DOHH2 (cell line): ENCODE data around the gene CDC42SE2.
A peak's percentile ranks its signal among the peaks of the same experiment; 100 is the strongest.

Experiments
- H3F3A ChIP-seq: fragments of 200-600 bp; sonication (generic), shearing (Covaris generic); 2 replicates; pipeline ENCODE4 v1.6.0; 2016; ENCODE audit warnings: antibody characterized with exemption, mild to moderate bottlenecking; ENCODE audit not compliant: control insufficient read depth, insufficient read depth
- H3K27ac ChIP-seq: fragments of 200-600 bp; sonication (generic); 2 replicates; pipeline ENCODE4 v1.5.1; 2014; ENCODE audit warnings: low read depth, mild to moderate bottlenecking, low read length, moderate library complexity
- H3K27me3 ChIP-seq: fragments of 200-600 bp; sonication (generic); 2 replicates; pipeline ENCODE4 v1.6.1; 2014; ENCODE audit warnings: mild to moderate bottlenecking, low read length, mixed read lengths; ENCODE audit not compliant: control insufficient read depth
- H3K36me3 ChIP-seq: fragments of 200-600 bp; sonication (generic); 2 replicates; pipeline ENCODE4 v1.6.1; 2014; ENCODE audit warnings: mild to moderate bottlenecking, low read length, moderate library complexity, mixed read lengths; ENCODE audit not compliant: control insufficient read depth
- H3K4me1 ChIP-seq: fragments of 200-600 bp; sonication (generic); 2 replicates; pipeline ENCODE4 v1.6.1; 2014; ENCODE audit warnings: mild to moderate bottlenecking, low read length, mixed read lengths; ENCODE audit not compliant: control insufficient read depth
- H3K4me2 ChIP-seq: fragments of 200-600 bp; sonication (generic); 2 replicates; pipeline ENCODE4 v1.6.0; 2014; ENCODE audit warnings: mild to moderate bottlenecking, low read length, moderate library complexity
- H3K4me3 ChIP-seq: fragments of 200-600 bp; sonication (generic); 2 replicates; pipeline ENCODE4 v1.5.1; 2014; ENCODE audit warnings: mild to moderate bottlenecking, low read length, mixed read lengths
- H3K79me2 ChIP-seq: fragments of 200-600 bp; sonication (generic); 2 replicates; pipeline ENCODE4 v1.6.1; 2014; ENCODE audit warnings: mild to moderate bottlenecking, low read length, mixed read lengths; ENCODE audit not compliant: control insufficient read depth
- H3K9me2 ChIP-seq: fragments of 200-600 bp; sonication (generic); replicated peaks from 2 replicates; pipeline ENCODE4 v1.6.1; 2014; ENCODE audit warnings: mild to moderate bottlenecking, low read length, mixed read lengths; ENCODE audit not compliant: control insufficient read depth
- H3K9me3 ChIP-seq: fragments of 200-600 bp; sonication (generic); 2 replicates; pipeline ENCODE4 v1.6.1; 2014; ENCODE audit warnings: antibody characterized with exemption, low read length, mixed read lengths; ENCODE audit not compliant: control insufficient read depth, insufficient read depth
- H4K20me1 ChIP-seq: fragments of 200-600 bp; sonication (generic); 2 replicates; pipeline ENCODE4 v1.6.0; 2014; ENCODE audit warnings: low read depth, mild to moderate bottlenecking, antibody characterized with exemption, low read length, moderate library complexity; ENCODE audit not compliant: control insufficient read depth, insufficient read depth
- EZH2phosphoT487 ChIP-seq: fragments of 200-600 bp; sonication (generic); IDR thresholded peaks from 2 replicates; pipeline ENCODE4 v1.6.1; 2017; ENCODE audit warnings: borderline replicate concordance, mild to moderate bottlenecking, antibody characterized with exemption, low read length, moderate library complexity, mixed read lengths
- TF ChIP-seq, protein P1 (sequence below): fragments of 200-600 bp; sonication (generic); IDR thresholded peaks from one replicate; pipeline ENCODE4 v1.5.1; 2014; ENCODE audit warnings: antibody characterized with exemption, mild to moderate bottlenecking, low read depth, low read length; ENCODE audit not compliant: poor library complexity, severe bottlenecking

Gene CDC42SE2

DNA sequence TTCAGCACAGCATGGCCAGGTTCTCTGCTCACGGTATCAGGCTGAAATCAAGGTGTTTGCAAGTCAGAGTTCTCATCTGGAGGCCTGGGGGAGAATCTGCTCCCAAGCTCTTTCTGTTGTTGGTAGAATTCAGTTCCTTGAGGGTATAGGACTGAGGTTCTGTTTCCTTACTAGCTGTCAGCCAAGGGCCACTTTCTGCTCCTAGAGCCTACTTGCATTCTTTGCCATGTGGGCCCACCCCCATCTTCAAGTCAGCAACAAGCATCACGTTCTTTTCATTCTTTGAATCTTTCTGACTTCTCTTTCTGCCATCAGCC lies 7.4 kb upstream of the CDC42SE2 start:
- H4K20me1 ChIP-seq: no peaks in the 10 kb centered on the region
- H3F3A ChIP-seq: peaks cover 19% of the 10 kb centered on the region
- no peaks in the 10 kb centered on the region for H3K27me3 ChIP-seq
- H3K9me2 ChIP-seq: no peaks in the 10 kb centered on the region
- peak overlapping the region; percentile 57 for H3K4me2 ChIP-seq
- H3K4me1 ChIP-seq: peaks cover 63% of the 10 kb centered on the region
- 0 out of 2 replicates have a peak overlapping the region, but pooled peaks have one; percentile 9 for H3K27ac ChIP-seq
- peaks cover 10% of the 10 kb centered on the region for H3K79me2 ChIP-seq
- H3K36me3 ChIP-seq: peaks cover 26% of the 10 kb centered on the region
- H3K4me3 ChIP-seq: peak overlapping the region; percentile 35; the same call in 1 of the 2 replicates
- TF ChIP-seq EZH2phosphoT487: no peak
- TF ChIP-seq, protein P1, sequence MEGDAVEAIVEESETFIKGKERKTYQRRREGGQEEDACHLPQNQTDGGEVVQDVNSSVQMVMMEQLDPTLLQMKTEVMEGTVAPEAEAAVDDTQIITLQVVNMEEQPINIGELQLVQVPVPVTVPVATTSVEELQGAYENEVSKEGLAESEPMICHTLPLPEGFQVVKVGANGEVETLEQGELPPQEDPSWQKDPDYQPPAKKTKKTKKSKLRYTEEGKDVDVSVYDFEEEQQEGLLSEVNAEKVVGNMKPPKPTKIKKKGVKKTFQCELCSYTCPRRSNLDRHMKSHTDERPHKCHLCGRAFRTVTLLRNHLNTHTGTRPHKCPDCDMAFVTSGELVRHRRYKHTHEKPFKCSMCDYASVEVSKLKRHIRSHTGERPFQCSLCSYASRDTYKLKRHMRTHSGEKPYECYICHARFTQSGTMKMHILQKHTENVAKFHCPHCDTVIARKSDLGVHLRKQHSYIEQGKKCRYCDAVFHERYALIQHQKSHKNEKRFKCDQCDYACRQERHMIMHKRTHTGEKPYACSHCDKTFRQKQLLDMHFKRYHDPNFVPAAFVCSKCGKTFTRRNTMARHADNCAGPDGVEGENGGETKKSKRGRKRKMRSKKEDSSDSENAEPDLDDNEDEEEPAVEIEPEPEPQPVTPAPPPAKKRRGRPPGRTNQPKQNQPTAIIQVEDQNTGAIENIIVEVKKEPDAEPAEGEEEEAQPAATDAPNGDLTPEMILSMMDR: no peak
- no peaks in the 10 kb centered on the region for H3K9me3 ChIP-seq

DNA sequence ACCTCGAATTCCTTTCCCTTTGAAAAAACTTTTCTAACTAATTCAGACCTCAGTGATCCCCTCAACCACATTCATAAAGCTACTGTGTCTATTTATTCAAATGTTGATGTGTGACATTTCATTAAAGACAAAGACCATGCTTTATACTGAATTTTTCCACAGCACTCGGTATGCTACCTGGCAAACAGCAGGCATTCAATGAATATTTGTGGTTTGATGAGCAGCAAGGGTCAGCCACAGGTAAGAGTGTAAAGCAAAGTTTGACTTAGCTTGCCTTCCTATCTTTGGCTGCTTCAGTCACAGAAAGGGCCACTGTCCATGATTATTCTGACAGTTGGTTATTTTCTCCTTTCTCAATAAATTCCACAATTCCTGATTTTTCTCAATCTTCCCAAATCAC lies 5.1 kb upstream of the CDC42SE2 start:
- Histone ChIP-seq H3K27ac (no peak overlapping the region), H3K4me1 (peaks cover 57% of the 10 kb centered on the region), H3K27me3 (no peaks in the 10 kb centered on the region), H3K4me2 (no peak overlapping the region), H3F3A (peaks cover 25% of the 10 kb centered on the region), H3K79me2 (peaks cover 14% of the 10 kb centered on the region), H3K9me2 (no peaks in the 10 kb centered on the region), H3K4me3 (no peak overlapping the region), H4K20me1 (no peaks in the 10 kb centered on the region), H3K36me3 (peaks cover 29% of the 10 kb centered on the region), H3K9me3 (no peaks in the 10 kb centered on the region)
- TF ChIP-seq, protein P1: no peak
- no peak for TF ChIP-seq EZH2phosphoT487

DNA sequence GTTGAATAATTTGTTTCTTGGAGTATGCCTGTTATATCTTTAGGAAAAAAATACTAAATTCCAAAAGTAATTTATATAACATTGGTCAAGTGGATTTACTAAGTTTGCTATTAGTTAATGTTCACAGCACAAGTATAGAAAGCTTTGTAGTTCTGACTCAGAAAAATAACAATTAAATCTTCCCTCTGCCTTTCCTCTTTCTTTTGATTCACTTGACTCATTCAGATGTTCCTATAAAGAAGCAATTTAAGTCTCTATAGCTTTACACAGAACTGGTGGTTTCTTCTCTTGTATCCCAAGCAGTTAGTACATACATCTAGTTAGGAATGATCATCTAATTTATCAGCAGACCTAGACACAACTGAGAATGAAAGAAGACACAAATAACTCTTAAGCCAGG lies 4.5 kb upstream of the CDC42SE2 start:
- Histone ChIP-seq H3K9me2 (no peaks in the 10 kb centered on the region), H3K27me3 (no peaks in the 10 kb centered on the region), H3F3A (peaks cover 25% of the 10 kb centered on the region), H3K9me3 (no peaks in the 10 kb centered on the region), H3K79me2 (peaks cover 13% of the 10 kb centered on the region), H3K4me1 (peaks cover 52% of the 10 kb centered on the region), H3K4me2 (no peak overlapping the region), H3K36me3 (peaks cover 32% of the 10 kb centered on the region), H3K27ac (no peak overlapping the region), H3K4me3 (no peak overlapping the region), H4K20me1 (no peaks in the 10 kb centered on the region)
- no peak for TF ChIP-seq EZH2phosphoT487
- TF ChIP-seq, protein P1: no peak

DNA sequence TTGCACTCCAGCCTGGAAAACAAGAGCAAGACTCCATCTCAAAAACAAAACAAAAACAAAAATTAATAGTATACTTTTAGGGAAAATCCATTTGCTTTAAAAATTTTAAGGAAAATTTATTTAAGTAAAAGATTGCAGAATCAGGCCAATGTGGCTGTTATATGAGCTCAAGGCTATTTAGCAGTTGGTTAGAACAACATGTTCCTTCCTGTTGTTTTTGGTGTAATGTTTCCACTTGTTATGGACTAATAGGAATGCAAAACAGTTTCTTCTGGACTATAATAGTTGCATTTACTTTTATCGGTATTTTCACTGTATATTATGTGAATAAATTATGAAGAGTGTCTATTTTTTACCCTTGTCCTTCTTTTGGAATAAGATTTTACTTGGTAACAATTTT lies 3.0 kb upstream of the CDC42SE2 start:
- peaks cover 51% of the 10 kb centered on the region for H3K4me1 ChIP-seq
- H3K79me2 ChIP-seq: peaks cover 29% of the 10 kb centered on the region

More for the DNA sequence above, 3.0 kb upstream of the CDC42SE2 start:
- Histone ChIP-seq H3K27me3 (no peaks in the 10 kb centered on the region), H3K9me3 (no peaks in the 10 kb centered on the region), H3K36me3 (peaks cover 33% of the 10 kb centered on the region), H4K20me1 (no peaks in the 10 kb centered on the region), H3F3A (peaks cover 31% of the 10 kb centered on the region), H3K9me2 (no peaks in the 10 kb centered on the region), H3K27ac (no peak overlapping the region), H3K4me3 (no peak overlapping the region), H3K4me2 (no peak overlapping the region)
- TF ChIP-seq, protein P1: no peak
- no peak for TF ChIP-seq EZH2phosphoT487
